HepG2 (cell line): ENCODE results near the gene SOWAHA. TPM values are rescaled to one million over a fixed set of nuclear protein-coding genes. Genes with fewer than 3 reads are reported as not detected.

Source experiments
- ARID5B ChIP-seq: IDR thresholded peaks from 2 replicates; pipeline ENCODE4 v1.4.0; 2020; ENCODE audit warnings: mild to moderate bottlenecking, missing genetic modification reagents
- ATF2 ChIP-seq: sonication (generic); formaldehyde crosslinking; IDR thresholded peaks from 2 replicates; pipeline ENCODE4 v1.4.0; 2020; ENCODE audit warnings: missing genetic modification reagents
- DMTF1 ChIP-seq: sonication (generic); formaldehyde crosslinking; IDR thresholded peaks from 2 replicates; pipeline ENCODE4 v1.4.0; 2020; ENCODE audit warnings: mild to moderate bottlenecking, missing genetic modification reagents
- DR1 ChIP-seq: sonication (generic); formaldehyde crosslinking; IDR thresholded peaks from 2 replicates; pipeline ENCODE4 v1.8.0; 2021; ENCODE audit warnings: mild to moderate bottlenecking, missing genetic modification reagents, inconsistent platforms
- ZFP36 ChIP-seq: fragments of 150-350 bp; IDR thresholded peaks from 2 replicates; pipeline ENCODE4 v1.6.1; 2018; ENCODE audit warnings: borderline replicate concordance, low read length, low read depth; ENCODE audit not compliant: partially characterized antibody
- polyA plus RNA-seq, 8 experiments: library from polyadenylated mRNA; depleted of rRNA in 3 of 8; stranded (reverse) in 7 of 8; unstranded in 1 of 8; fragments of >200 nt; fragmentation: Illumina TruSeq in 4 of 8; extraction: Trizol in 4 of 8; gene quantifications; 2 replicates each; pipeline versions ENCODE4 v1.2.1 to v1.2.3, GENCODE V29; 2011 to 2016; ENCODE audit warnings: low read depth in 4 of 8, missing spikeins in 1 of 8, mixed read lengths in 1 of 8; ENCODE audit not compliant: insufficient read depth in 1 of 8
- total RNA-seq, 5 experiments: library from RNA; depleted of rRNA; stranded (reverse); fragments of >200 nt; fragmentation: Illumina TruSeq; extraction: Trizol; gene quantifications; 2 replicates each; pipeline ENCODE4 v1.2.3, GENCODE V29; 2016; ENCODE audit warnings: low read depth in 1 of 5

SOWAHA gene
- total and polyA plus RNA-seq, 2 of the 13 experiments (the other 11 are each of a cell fraction or from before 2014, with no cell fraction given), result 0.95 to 1.9 TPM

GRCh38 chr5:132820162-132820754 is 7.2 kb downstream of the SOWAHA start (continued):
- peak; percentile 59 for TF ChIP-seq ARID5B (CRISPR knock-in tag)
- TF ChIP-seq DR1, result no peak
- no peak for TF ChIP-seq ZFP36
- TF ChIP-seq DMTF1 (CRISPR knock-in tag), result no peak
- peak; percentile 62; the same call in 1 of the 2 replicates for TF ChIP-seq ATF2 (CRISPR knock-in tag)
